ENCODE data around the gene AOC3. TPM values are rescaled to one million over a fixed set of nuclear protein-coding genes. Genes with fewer than 3 reads are reported as not detected.
A peak's percentile ranks its signal among the peaks of the same experiment; 100 is the strongest.

The AOC3 gene
- polyA plus RNA-seq, 3 donors = 0.85 TPM; not detected in 2

- peak overlapping the region; percentile 82 to 94 for H3K27ac ChIP-seq (ENCODE audit: low read depth in 1 of 2, low read length in 2 of 2)
- H2AFZ ChIP-seq (ENCODE audit: insufficient read depth, low read depth, low read length, poor library complexity, severe bottlenecking) = peak overlapping the region; percentile 90
- DNase-seq = peak in 1 of 3 donors; percentile 56
- Mint-ChIP-seq H3K27me3 (ENCODE audit: low read depth in 3 of 3) (peaks cover 2 to 8% (median 6%) of the 10 kb centered on the region in 3 donors), H3K9me3 (peaks cover 0 to 2% (median 0%) of the 10 kb centered on the region in 7 donors), H3K4me1 (peaks cover 24% of the 10 kb centered on the region), H3K36me3 (peaks cover 28% of the 10 kb centered on the region in 2 donors), H3K27ac (peak overlapping the region; percentile 94 to 99 (median 97)), H3K4me3 (peak overlapping the region; percentile 95 to 96)
- no peak for TF ChIP-seq CTCF (IDR thresholded peaks at IDR 0.05)
- H3K36me3 ChIP-seq (replicated peaks in 1 of 2; ENCODE audit: control insufficient read depth in 1 of 2, insufficient read depth in 2 of 2, low read length in 2 of 2) = peaks cover 26 to 32% of the 10 kb centered on the region in 2 donors
- 0% methylated on average over 8 of the region's 18 CpGs for WGBS (ENCODE audit: insufficient coverage)
- H3K79me2 ChIP-seq (ENCODE audit: insufficient read depth, low read length) = peaks cover 34% of the 10 kb centered on the region
- H3K4me3 ChIP-seq (replicated peaks in 1 of 3; ENCODE audit: low read depth in 2 of 3, low read length in 3 of 3) = peak overlapping the region; percentile 51 to 91 (median 84)
- peaks cover 24 to 32% of the 10 kb centered on the region in 2 donors for H3K4me1 ChIP-seq (ENCODE audit: control insufficient read depth in 1 of 2, insufficient read depth in 2 of 2, low read length in 2 of 2)
- H4K20me1 ChIP-seq (ENCODE audit: insufficient read depth, low read length) = peaks cover 17% of the 10 kb centered on the region
- intact Hi-C loops (cut with micrococcal nuclease) = loop anchor here in 1 of 2 donors (5.0 kb wide), 1 partner anchor 338 kb away; the partner anchor contains the start of gene NBR1
- no peaks in the 10 kb centered on the region for H3K9me3 ChIP-seq (replicated peaks in 1 of 2; ENCODE audit: control insufficient read depth in 1 of 2, insufficient read depth in 1 of 2, low read length in 2 of 2)
- no peaks in the 10 kb centered on the region for H3K27me3 ChIP-seq (ENCODE audit: control insufficient read depth in 2 of 2, insufficient read depth in 2 of 2, low read length in 2 of 2)
- peak overlapping the region; percentile 88 for H3K4me2 ChIP-seq (replicated peaks; ENCODE audit: extremely low read depth, low read length, poor library complexity, severe bottlenecking)
- H3K9ac ChIP-seq (ENCODE audit: insufficient read depth, low read length, poor library complexity, severe bottlenecking) = peak overlapping the region; percentile 94
These were observed 17.1 kb upstream of the AOC3 start for GRCh38 chr17:42833767-42834422.

GRCh38 chr17:42835732-42836131 lies 15.3 kb upstream of the AOC3 start:
- H3K79me2 ChIP-seq (ENCODE audit: insufficient read depth, low read length) = peaks cover 34% of the 10 kb centered on the region
- no peak overlapping the region for H3K9ac ChIP-seq (ENCODE audit: insufficient read depth, low read length, poor library complexity, severe bottlenecking)
- no peaks in the 10 kb centered on the region for H3K9me3 ChIP-seq (replicated peaks in 1 of 2; ENCODE audit: control insufficient read depth in 1 of 2, insufficient read depth in 1 of 2, low read length in 2 of 2)
- intact Hi-C loops (cut with micrococcal nuclease) = no loop called here
- no peaks in the 10 kb centered on the region for H3K27me3 ChIP-seq (ENCODE audit: control insufficient read depth in 2 of 2, insufficient read depth in 2 of 2, low read length in 2 of 2)
- TF ChIP-seq CTCF (IDR thresholded peaks at IDR 0.05) = no peak
- Mint-ChIP-seq H3K4me3 (no peak overlapping the region), H3K36me3 (peaks cover 43 to 46% of the 10 kb centered on the region in 2 donors), H3K27me3 (ENCODE audit: low read depth in 3 of 3) (peaks cover 0 to 4% (median 2%) of the 10 kb centered on the region in 3 donors), H3K9me3 (peaks cover 0 to 2% (median 0%) of the 10 kb centered on the region in 7 donors), H3K27ac (peak overlapping the region in 4 of 7 donors; percentile 56 to 82 (median 70)), H3K4me1 (peaks cover 24% of the 10 kb centered on the region)
- 97% methylated on average over 5 of the region's 6 CpGs for WGBS (ENCODE audit: insufficient coverage)
- H3K27ac ChIP-seq (ENCODE audit: low read depth in 1 of 2, low read length in 2 of 2) = peak overlapping the region in 1 of 2 donors; percentile 26
- DNase-seq = peak in 1 of 3 donors; percentile 21
- no peak overlapping the region for H3K4me2 ChIP-seq (replicated peaks; ENCODE audit: extremely low read depth, low read length, poor library complexity, severe bottlenecking)
- no peak overlapping the region for H2AFZ ChIP-seq (ENCODE audit: insufficient read depth, low read depth, low read length, poor library complexity, severe bottlenecking)
- peaks cover 24 to 32% of the 10 kb centered on the region in 2 donors for H3K4me1 ChIP-seq (ENCODE audit: control insufficient read depth in 1 of 2, insufficient read depth in 2 of 2, low read length in 2 of 2)
- H4K20me1 ChIP-seq (ENCODE audit: insufficient read depth, low read length) = peaks cover 20% of the 10 kb centered on the region
- H3K36me3 ChIP-seq (replicated peaks in 1 of 2; ENCODE audit: control insufficient read depth in 1 of 2, insufficient read depth in 2 of 2, low read length in 2 of 2) = peaks cover 43 to 50% of the 10 kb centered on the region in 2 donors
- H3K4me3 ChIP-seq (replicated peaks in 1 of 3; ENCODE audit: low read depth in 2 of 3, low read length in 3 of 3) = no peak overlapping the region

Measured in CD14-positive monocyte (primary cell).